GM12801 (cell line): Measurements from ENCODE around the gene COL27A1.

Experiments used
- TF ChIP-seq, protein P1 (sequence below): IDR thresholded peaks from one replicate; pipeline ENCODE4 v1.5.1; 2011; ENCODE audit warnings: control low read depth; ENCODE audit not compliant: insufficient read length; ENCODE audit errors: extremely low read depth

COL27A1 gene

GRCh38 chr9:114237247-114237646, 81.9 kb downstream of the COL27A1 start:
- TF ChIP-seq, protein P1, sequence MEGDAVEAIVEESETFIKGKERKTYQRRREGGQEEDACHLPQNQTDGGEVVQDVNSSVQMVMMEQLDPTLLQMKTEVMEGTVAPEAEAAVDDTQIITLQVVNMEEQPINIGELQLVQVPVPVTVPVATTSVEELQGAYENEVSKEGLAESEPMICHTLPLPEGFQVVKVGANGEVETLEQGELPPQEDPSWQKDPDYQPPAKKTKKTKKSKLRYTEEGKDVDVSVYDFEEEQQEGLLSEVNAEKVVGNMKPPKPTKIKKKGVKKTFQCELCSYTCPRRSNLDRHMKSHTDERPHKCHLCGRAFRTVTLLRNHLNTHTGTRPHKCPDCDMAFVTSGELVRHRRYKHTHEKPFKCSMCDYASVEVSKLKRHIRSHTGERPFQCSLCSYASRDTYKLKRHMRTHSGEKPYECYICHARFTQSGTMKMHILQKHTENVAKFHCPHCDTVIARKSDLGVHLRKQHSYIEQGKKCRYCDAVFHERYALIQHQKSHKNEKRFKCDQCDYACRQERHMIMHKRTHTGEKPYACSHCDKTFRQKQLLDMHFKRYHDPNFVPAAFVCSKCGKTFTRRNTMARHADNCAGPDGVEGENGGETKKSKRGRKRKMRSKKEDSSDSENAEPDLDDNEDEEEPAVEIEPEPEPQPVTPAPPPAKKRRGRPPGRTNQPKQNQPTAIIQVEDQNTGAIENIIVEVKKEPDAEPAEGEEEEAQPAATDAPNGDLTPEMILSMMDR = no peak

DNA sequence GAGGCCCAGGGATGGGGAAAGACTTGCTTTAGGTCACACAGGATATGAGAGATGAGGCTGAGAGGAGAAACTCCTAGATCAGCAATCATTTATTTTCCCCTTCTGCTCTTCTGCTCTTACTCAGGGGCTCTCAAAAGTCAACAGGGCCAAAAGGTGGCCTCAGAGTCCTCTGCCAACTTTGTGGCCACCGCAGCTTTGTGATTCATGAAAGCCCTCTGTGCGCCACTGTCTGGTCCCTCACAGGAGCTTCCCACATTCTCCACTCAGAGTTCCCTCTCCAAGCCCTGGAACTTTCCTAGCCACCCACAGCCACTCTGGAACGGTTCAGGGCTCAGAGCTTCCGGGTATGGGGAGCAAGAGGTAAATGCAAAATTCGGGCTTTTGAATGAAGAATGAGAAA, 82.4 kb downstream of the COL27A1 start:
- TF ChIP-seq, protein P1 = no peak

DNA sequence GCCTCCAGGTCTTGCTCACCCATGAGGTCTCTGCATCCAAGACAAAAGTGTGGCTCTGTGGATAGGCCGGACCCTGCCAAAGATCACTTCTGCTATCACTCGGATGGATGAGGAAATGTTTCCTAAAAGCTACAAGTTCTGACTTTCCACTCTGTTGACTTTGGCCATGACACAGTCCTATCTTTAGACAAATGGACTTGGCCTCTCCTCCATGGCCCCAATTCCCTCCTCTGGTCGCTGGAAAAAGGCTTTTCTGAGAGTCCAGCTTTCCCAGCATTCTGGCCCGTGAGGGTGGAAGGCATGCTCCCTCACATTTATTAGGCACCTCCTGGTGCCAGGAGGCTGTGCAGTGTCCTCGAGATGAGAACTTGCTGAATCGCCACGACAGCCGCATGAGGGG, 83.1 kb downstream of the COL27A1 start:
- TF ChIP-seq, protein P1 = no peak

DNA sequence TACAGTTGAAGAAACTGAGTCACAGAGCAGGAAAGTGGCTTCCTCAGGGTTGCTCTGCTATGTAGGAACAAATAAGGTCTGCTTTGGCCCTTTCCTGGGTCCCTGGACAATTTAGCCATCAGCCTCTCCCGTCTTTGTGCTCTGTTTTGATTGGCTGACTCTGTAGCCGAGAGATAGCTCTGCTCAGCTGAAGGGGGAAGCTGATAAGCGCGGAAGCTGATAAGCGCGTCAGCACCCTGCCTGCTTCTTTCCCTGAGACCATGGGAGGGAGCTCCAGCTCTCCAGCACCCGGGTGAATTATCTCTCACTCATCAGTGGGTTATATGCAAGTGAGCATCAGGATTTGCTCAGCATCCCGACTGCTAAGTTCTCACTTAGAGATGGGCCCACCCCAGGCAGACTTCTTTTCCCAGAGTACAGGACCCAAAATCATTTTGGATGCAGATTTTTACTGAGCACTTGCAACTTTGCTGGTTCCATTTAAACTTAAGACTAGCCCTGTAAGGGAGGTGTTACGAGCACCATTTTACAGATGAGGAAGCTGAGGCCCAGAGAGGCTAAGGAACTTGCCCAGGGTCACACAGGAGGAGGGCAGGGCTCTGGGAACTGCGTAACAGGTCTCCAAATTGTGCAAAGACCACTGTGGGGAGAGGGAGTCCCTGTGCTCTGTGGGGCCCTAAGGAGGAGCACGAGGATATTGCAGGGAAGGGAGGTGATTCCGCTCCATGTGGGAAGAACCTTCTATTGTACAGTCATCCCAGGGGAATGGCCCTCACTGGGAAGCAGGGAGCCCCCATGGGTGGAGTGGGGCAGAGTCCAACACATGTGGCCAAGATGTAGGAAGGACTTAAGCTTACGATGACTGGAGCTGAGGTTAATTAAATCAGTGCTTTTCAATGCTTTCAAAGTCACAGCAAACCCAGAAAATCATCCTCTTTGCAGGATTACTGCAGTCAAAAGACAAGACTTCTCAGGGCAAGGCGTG, 83.8 kb downstream of the COL27A1 start:
- TF ChIP-seq, protein P1 = no peak

DNA sequence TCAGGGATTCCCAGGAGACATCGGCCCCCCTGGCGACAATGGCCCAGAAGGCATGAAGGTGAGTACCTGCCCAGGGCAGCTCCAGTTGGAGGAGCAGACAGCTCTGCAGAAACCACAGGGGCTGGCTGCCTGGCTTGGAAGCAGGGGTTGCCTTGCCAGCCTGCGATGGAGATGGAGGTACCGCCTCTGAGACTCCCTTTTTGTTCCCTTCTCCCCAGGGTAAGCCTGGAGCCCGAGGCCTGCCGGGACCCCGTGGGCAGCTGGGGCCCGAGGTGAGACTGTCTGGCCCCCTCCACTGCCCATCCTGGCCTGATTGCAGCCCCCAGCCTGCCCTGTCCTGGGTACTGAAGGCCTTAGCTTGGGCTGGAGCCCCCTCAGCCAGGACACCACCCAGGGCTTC, 84.9 kb downstream of the COL27A1 start:
- TF ChIP-seq, protein P1 = no peak

DNA sequence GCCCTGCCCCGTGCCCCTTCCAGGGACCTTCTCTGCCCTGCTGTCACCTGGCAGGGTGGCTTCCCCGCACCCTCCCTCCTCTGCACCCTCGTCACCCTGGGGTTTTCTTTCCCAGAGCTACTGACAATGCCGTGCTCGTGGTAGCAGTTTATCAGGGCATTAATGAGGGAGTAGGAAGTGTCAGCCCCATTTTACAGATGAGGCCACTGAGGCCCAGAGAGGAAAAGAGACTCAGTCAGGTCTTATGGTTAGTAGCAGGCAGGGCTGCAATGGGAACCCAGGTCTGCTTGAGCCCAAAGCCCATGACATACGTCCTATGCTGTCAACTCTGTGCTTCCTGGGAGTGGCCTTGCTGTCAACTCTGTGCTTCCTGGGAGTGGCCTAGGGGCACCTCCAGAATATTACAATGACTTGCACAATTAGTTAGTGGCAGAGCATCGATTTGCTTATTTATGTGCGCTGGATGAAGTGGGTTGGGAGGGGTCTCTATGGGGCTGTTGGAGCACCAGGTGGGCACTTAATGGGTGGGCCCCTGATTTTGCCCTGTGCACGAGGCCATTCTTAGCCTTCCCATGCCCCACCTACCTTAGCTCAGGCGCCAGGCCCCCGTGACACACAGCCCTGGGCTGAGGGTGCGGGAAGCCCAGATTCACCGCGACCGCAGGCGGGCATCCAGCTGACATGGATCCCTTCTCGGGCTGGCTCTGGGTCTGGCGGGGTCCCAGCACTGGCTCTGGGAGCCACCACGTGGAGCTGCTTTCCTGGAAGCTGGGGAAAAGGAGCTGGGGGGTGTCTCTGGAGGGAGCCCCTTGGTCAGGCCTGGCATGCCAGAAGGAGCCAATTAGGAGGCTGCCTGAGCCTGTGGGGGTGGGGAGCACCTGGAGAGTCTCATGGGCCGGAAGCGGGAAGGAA, 85.6 kb downstream of the COL27A1 start:
- TF ChIP-seq, protein P1 = no peak

- TF ChIP-seq, protein P1 = no peak
Observed at GRCh38 chr9:114242837-114243236, 87.5 kb downstream of the COL27A1 start.
